Activated CD8-positive, alpha-beta memory T cell treated with anti-CD3 and anti-CD28 coated beads for 24 hours (primary cell): Measurements from ENCODE around the gene ALOX5.
"Not testable (repeated sequence)": the region's sequence is repeated elsewhere in the genome, so short reads cannot be mapped to it uniquely, and the experiment has no call there.

Experiments
- DNase-seq: peaks from one replicate; pipeline ENCODE4 v3.0.0-alpha.2; 2020

Gene ALOX5

GRCh38 chr10:45471059-45471458 lies 97.0 kb downstream of the ALOX5 start:
- DNase-seq, result no peak

GRCh38 chr10:45471531-45472310 lies 97.7 kb downstream of the ALOX5 start:
- no peak for DNase-seq

- no peak for DNase-seq
Measured at GRCh38 chr10:45473126-45473525, 99.1 kb downstream of the ALOX5 start.

GRCh38 chr10:45476559-45476958 lies 102.5 kb downstream of the ALOX5 start:
- DNase-seq, result no peak

- no peak for DNase-seq
Measured at GRCh38 chr10:45480294-45480693, 106.3 kb downstream of the ALOX5 start.

GRCh38 chr10:45481100-45481499 lies 107.1 kb downstream of the ALOX5 start:
- not testable (repeated sequence) for DNase-seq

GRCh38 chr10:45483002-45483401 lies 109.0 kb downstream of the ALOX5 start:
- DNase-seq, result no peak

DNA sequence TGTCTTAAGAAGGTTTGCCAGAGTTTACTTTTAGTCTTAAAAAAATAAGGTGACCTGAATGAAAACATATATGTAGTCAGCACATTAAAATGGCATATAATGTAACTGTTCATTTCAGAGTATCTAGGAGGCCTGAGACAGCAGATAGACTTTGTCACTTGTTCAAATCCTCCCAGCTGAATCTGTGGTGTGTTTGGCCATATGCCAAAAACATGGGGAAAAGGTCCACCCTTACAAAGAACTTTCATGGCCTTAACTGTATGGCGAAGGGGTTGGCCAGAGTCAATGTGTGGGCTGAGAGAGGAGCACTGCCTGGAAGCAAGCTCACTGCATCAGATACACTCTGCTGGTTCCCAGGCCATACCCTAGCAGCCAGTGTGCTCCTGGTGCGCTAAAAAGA lies 113.7 kb downstream of the ALOX5 start:
- no peak for DNase-seq

DNA sequence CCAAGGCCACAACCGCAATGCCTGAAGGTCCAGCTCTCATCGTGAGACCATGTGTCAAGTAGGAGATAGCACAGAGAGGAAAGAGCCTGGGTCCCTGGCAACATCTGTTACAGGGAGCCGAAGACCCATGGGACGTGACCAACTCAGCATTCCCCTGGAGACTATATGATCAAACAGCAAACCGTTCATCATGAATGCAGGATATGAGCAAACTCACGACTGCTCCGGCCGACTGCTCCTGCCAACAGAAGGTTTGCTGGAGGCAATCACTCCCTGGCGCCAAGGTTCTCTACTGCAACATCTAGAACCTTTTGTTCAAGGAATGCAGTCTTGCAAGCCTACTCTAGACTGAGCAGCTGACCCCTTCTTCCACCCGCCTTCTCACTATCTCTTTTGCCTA lies 114.3 kb downstream of the ALOX5 start:
- no peak for DNase-seq

DNA sequence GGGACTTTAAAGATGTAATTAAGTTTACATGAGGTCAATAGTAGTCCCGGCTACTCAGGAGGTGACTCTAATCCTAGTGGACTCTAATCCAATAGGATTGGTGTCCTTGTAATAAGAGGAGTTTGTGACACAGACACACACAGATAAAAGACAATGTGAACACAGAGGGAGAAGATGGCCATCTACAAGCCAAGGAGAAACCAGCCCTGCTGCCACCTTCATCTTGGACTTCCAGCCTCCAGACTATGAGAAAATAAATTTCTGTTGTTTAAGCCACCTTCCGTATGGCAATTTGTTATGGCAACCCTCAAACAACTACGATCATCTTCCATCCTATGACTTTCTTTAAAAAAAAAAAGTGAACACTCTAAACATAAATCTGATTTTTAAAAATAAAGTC lies 116.3 kb downstream of the ALOX5 start:
- DNase-seq, result no peak

DNA sequence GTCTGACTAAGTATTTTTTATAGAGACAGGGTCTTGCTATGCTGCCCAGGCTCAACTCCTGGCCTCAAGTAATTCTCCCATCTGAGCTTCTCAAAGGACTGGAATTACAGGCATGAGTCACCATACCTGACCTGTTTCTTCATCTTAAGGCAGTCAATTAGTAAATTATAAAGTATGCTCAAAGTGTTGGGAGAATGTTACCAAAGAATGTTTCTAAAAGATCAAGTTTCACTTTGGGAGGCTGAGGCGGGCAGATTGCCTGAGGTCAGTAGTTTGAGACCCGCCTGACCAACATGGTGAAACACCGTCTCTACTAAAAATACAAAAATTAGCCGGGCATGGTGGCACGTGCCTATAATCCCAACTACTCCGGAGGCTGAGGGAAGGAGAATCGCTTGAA lies 117.0 kb downstream of the ALOX5 start:
- no peak for DNase-seq
